Activated CD4-positive, alpha-beta T cell treated with anti-CD3 and anti-CD28 coated beads, Interleukin-2, amount 10 ng/mL, durations not matched to agents 7 days and 5 days (primary cell): Measurements from ENCODE around the gene SMAD5. TPM values are rescaled to one million over a fixed set of nuclear protein-coding genes. Genes with fewer than 3 reads are reported as not detected.

Experiments used
- CTCF ChIA-PET: fragments of 350-600 bp; sonication (Branson Sonifier 250); formaldehyde crosslinking; loops from one replicate; lab custom pipeline; 2021; ENCODE audit warnings: antibody characterized with exemption; lab: Charles Lee
- POLR2A ChIA-PET: fragments of 350-600 bp; sonication (Branson Sonifier 250); formaldehyde crosslinking; loops from one replicate; lab custom pipeline; 2021; ENCODE audit warnings: antibody characterized with exemption; lab: Charles Lee
- DNase-seq: peaks from one replicate; pipeline ENCODE4 v3.0.0-alpha.2; 2020
- H3K27ac Mint-ChIP-seq: one replicate; pipeline ENCODE4 v1.8.0; 2021; ENCODE audit warnings: mild to moderate bottlenecking, moderate library complexity, mixed read lengths
- H3K27me3 Mint-ChIP-seq: one replicate; pipeline ENCODE4 v1.8.0; 2021; ENCODE audit warnings: mixed read lengths
- H3K36me3 Mint-ChIP-seq: one replicate; pipeline ENCODE4 v1.8.0; 2021; ENCODE audit warnings: low read depth, mixed read lengths
- H3K4me1 Mint-ChIP-seq: one replicate; pipeline ENCODE4 v1.8.0; 2021; ENCODE audit warnings: mixed read lengths
- H3K4me3 Mint-ChIP-seq: one replicate; pipeline ENCODE4 v1.8.0; 2021; ENCODE audit warnings: mild to moderate bottlenecking, moderate library complexity, mixed read lengths
- H3K9me3 Mint-ChIP-seq: one replicate; pipeline ENCODE4 v1.8.0; 2021; ENCODE audit warnings: mixed read lengths
- total RNA-seq, 2 experiments: library from RNA; stranded (reverse); gene quantifications; one replicate each; pipeline ENCODE4 v1.2.3, GENCODE V29; 2021

SMAD5 gene
- total RNA-seq, 2 experiments from 2014 or later: 8.6 to 9.3 TPM

GRCh38 chr5:136104306-136104965 lies 28.2 kb upstream of the SMAD5 start:
- no peak for DNase-seq
- no peaks in the 10 kb centered on the region for H3K36me3 Mint-ChIP-seq
- H3K27ac Mint-ChIP-seq: no peak overlapping the region
- H3K4me3 Mint-ChIP-seq: no peak overlapping the region
- no peaks in the 10 kb centered on the region for H3K9me3 Mint-ChIP-seq
- H3K27me3 Mint-ChIP-seq: peaks cover 7% of the 10 kb centered on the region
- ChIA-PET CTCF (no interaction called here), POLR2A (interaction anchor here (0.6 kb wide), 1 partner anchor 36 kb away, joined by 3 read pairs; no protein-coding TSS in a partner anchor)
- H3K4me1 Mint-ChIP-seq: no peaks in the 10 kb centered on the region

GRCh38 chr5:136106351-136107031 lies 26.2 kb upstream of the SMAD5 start:
- H3K36me3 Mint-ChIP-seq: no peaks in the 10 kb centered on the region
- no peaks in the 10 kb centered on the region for H3K9me3 Mint-ChIP-seq
- ChIA-PET POLR2A (no interaction called here), CTCF (no interaction called here)
- no peaks in the 10 kb centered on the region for H3K4me1 Mint-ChIP-seq
- peaks cover 5% of the 10 kb centered on the region for H3K27me3 Mint-ChIP-seq
- no peak overlapping the region for H3K4me3 Mint-ChIP-seq
- H3K27ac Mint-ChIP-seq: no peak overlapping the region
- no peak for DNase-seq

GRCh38 chr5:136108180-136108611 lies 24.4 kb upstream of the SMAD5 start:
- H3K9me3 Mint-ChIP-seq: no peaks in the 10 kb centered on the region
- no peak for DNase-seq
- H3K27me3 Mint-ChIP-seq: peaks cover 7% of the 10 kb centered on the region
- H3K27ac Mint-ChIP-seq: no peak overlapping the region
- H3K4me3 Mint-ChIP-seq: no peak overlapping the region
- H3K4me1 Mint-ChIP-seq: no peaks in the 10 kb centered on the region
- ChIA-PET CTCF (no interaction called here), POLR2A (no interaction called here)
- no peaks in the 10 kb centered on the region for H3K36me3 Mint-ChIP-seq

GRCh38 chr5:136108766-136109165 lies 23.9 kb upstream of the SMAD5 start:
- POLR2A ChIA-PET: no interaction called here
- DNase-seq: no peak
- Mint-ChIP-seq H3K9me3 (no peaks in the 10 kb centered on the region), H3K27ac (no peak overlapping the region), H3K4me1 (no peaks in the 10 kb centered on the region), H3K4me3 (no peak overlapping the region), H3K27me3 (peaks cover 7% of the 10 kb centered on the region), H3K36me3 (no peaks in the 10 kb centered on the region)
- CTCF ChIA-PET: no interaction called here

GRCh38 chr5:136109453-136110135 lies 23.1 kb upstream of the SMAD5 start:
- H3K4me3 Mint-ChIP-seq: no peak overlapping the region
- H3K4me1 Mint-ChIP-seq: no peaks in the 10 kb centered on the region
- H3K27ac Mint-ChIP-seq: no peak overlapping the region
- peaks cover 7% of the 10 kb centered on the region for H3K27me3 Mint-ChIP-seq
- ChIA-PET POLR2A (no interaction called here), CTCF (no interaction called here)
- H3K36me3 Mint-ChIP-seq: no peaks in the 10 kb centered on the region
- H3K9me3 Mint-ChIP-seq: no peaks in the 10 kb centered on the region
- no peak for DNase-seq

GRCh38 chr5:136113606-136114005 lies 19.0 kb upstream of the SMAD5 start:
- no peak overlapping the region for H3K27ac Mint-ChIP-seq
- ChIA-PET CTCF (interaction anchor here (0.6 kb wide), 1 partner anchor 11 kb away, joined by 3 read pairs; no protein-coding TSS in a partner anchor), POLR2A (no interaction called here)
- H3K4me1 Mint-ChIP-seq: no peaks in the 10 kb centered on the region
- H3K4me3 Mint-ChIP-seq: no peak overlapping the region
- no peaks in the 10 kb centered on the region for H3K9me3 Mint-ChIP-seq
- DNase-seq: no peak
- peaks cover 9% of the 10 kb centered on the region for H3K27me3 Mint-ChIP-seq
- no peaks in the 10 kb centered on the region for H3K36me3 Mint-ChIP-seq

GRCh38 chr5:136114414-136115125 lies 18.1 kb upstream of the SMAD5 start:
- Mint-ChIP-seq H3K36me3 (no peaks in the 10 kb centered on the region), H3K9me3 (no peaks in the 10 kb centered on the region), H3K27ac (no peak overlapping the region), H3K4me3 (no peak overlapping the region), H3K27me3 (peaks cover 7% of the 10 kb centered on the region), H3K4me1 (no peaks in the 10 kb centered on the region)
- DNase-seq: no peak
- CTCF ChIA-PET: no interaction called here
- POLR2A ChIA-PET: no interaction called here

GRCh38 chr5:136115183-136115865 lies 17.3 kb upstream of the SMAD5 start:
- no peaks in the 10 kb centered on the region for H3K4me1 Mint-ChIP-seq
- peaks cover 7% of the 10 kb centered on the region for H3K27me3 Mint-ChIP-seq
- CTCF ChIA-PET: interaction anchor here (0.6 kb wide), 1 partner anchor 58 kb away, joined by 5 read pairs; no protein-coding TSS in a partner anchor
- no peak overlapping the region for H3K27ac Mint-ChIP-seq
- POLR2A ChIA-PET: no interaction called here
- DNase-seq: no peak
- no peaks in the 10 kb centered on the region for H3K36me3 Mint-ChIP-seq
- H3K9me3 Mint-ChIP-seq: no peaks in the 10 kb centered on the region
- no peak overlapping the region for H3K4me3 Mint-ChIP-seq

GRCh38 chr5:136120529-136120928 lies 12.1 kb upstream of the SMAD5 start:
- ChIA-PET POLR2A (no interaction called here), CTCF (no interaction called here)
- no peak for DNase-seq
- no peaks in the 10 kb centered on the region for H3K9me3 Mint-ChIP-seq
- H3K4me1 Mint-ChIP-seq: no peaks in the 10 kb centered on the region
- peaks cover 12% of the 10 kb centered on the region for H3K27me3 Mint-ChIP-seq
- H3K27ac Mint-ChIP-seq: no peak overlapping the region
- H3K4me3 Mint-ChIP-seq: no peak overlapping the region
- H3K36me3 Mint-ChIP-seq: no peaks in the 10 kb centered on the region

GRCh38 chr5:136123236-136123768 lies 9.3 kb upstream of the SMAD5 start:
- Mint-ChIP-seq H3K4me1 (no peaks in the 10 kb centered on the region), H3K9me3 (no peaks in the 10 kb centered on the region), H3K27ac (no peak overlapping the region), H3K4me3 (no peak overlapping the region), H3K27me3 (peaks cover 26% of the 10 kb centered on the region), H3K36me3 (no peaks in the 10 kb centered on the region)
- ChIA-PET CTCF (no interaction called here), POLR2A (no interaction called here)
- DNase-seq: no peak

- H3K27ac Mint-ChIP-seq: no peak overlapping the region
- no peaks in the 10 kb centered on the region for H3K9me3 Mint-ChIP-seq
- DNase-seq: no peak
- H3K27me3 Mint-ChIP-seq: peaks cover 52% of the 10 kb centered on the region
- H3K4me1 Mint-ChIP-seq: peaks cover 4% of the 10 kb centered on the region
- H3K4me3 Mint-ChIP-seq: no peak overlapping the region
- ChIA-PET POLR2A (no interaction called here), CTCF (no interaction called here)
- H3K36me3 Mint-ChIP-seq: no peaks in the 10 kb centered on the region
Measured at GRCh38 chr5:136127560-136127959, 5.1 kb upstream of the SMAD5 start.

GRCh38 chr5:136128481-136128880 lies 4.2 kb upstream of the SMAD5 start:
- DNase-seq: no peak
- Mint-ChIP-seq H3K27ac (no peak overlapping the region), H3K27me3 (peaks cover 54% of the 10 kb centered on the region), H3K36me3 (no peaks in the 10 kb centered on the region), H3K4me1 (peaks cover 6% of the 10 kb centered on the region), H3K4me3 (no peak overlapping the region), H3K9me3 (no peaks in the 10 kb centered on the region)
- POLR2A ChIA-PET: no interaction called here
- CTCF ChIA-PET: no interaction called here
